ENCODE measurements around the gene KIF11. TPM values are rescaled to one million over a fixed set of nuclear protein-coding genes. Genes with fewer than 3 reads are reported as not detected.
A peak's percentile ranks its signal among the peaks of the same experiment; 100 is the strongest.
"Not testable (repeated sequence)": the region's sequence is repeated elsewhere in the genome, so short reads cannot be mapped to it uniquely, and the experiment has no call there.

KIF11 gene
- total RNA-seq, 4 donors from 2014 or later, result 0.37 to 2.4 (median 1.3) TPM

DNA sequence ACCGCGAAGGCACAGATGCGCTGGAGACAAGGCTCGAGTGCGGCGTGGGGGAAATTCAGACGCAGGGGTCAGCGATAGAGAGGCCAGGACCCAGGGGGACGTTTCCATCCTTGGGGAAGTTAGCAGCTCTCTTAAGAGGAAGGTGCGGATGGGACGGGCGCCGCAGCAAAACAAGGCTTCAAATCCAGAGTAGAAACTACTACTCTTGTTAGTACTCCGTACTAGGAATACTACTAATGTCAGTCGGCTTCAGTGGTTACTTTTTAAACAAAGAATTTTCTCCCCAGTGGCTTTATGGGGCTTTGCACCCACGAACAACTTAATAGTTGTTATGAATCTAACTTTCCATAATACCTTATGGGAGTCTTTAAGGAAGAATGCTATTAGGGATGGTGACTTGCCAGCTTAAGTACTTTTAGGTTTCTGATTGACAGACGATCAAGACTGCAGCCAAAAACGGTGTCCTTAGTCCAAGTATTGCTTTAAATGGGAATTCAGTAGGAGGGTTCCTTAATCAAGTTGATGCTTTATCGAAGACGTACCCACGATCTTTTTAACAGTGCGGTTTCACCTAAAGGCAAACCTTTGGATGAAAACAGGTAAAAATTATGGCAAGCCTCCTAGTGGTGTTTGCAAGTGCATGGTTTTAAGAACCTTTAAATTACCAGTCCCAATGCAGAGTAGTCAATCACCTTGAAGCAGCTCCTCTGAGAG, 18.2 kb upstream of the KIF11 start:
- no peaks in the 10 kb centered on the region for H3K36me3 ChIP-seq
- intact Hi-C loops (cut with DNase I; ENCODE audit: low total_unique reads) (loop anchor here (2.0 kb wide), 1 partner anchor 58 kb away; no protein-coding TSS in a partner anchor), in situ Hi-C loops (cut with MboI; ENCODE audit: low pct_ligation_motif_present in 1 of 4, low pct_unique_long_range_greater_than_20kb in 1 of 4, low sequenced_read_pairs in 3 of 4) (loop anchor here in 3 of 4 donors (5.0 to 10.0 kb wide), 2 partner anchors 57 to 60 kb away; no protein-coding TSS in a partner anchor)
- DNase-seq, result no peak
- peaks cover 5 to 37% (median 11%) of the 10 kb centered on the region in 4 donors for H3K4me1 ChIP-seq
- H3K27ac ChIP-seq, result peak overlapping the region; percentile 92 to 96 (median 94)
- 8 to 26% methylated on average over 5 to 22 of the region's 22 CpGs for WGBS, 2 donors (ENCODE audit: low coverage in 1 of 2)
- H3K9me3 ChIP-seq, result no peaks in the 10 kb centered on the region
- no peak for TF ChIP-seq POLR2AphosphoS5 (IDR thresholded peaks at IDR 0.05)
- TF ChIP-seq, protein P1, sequence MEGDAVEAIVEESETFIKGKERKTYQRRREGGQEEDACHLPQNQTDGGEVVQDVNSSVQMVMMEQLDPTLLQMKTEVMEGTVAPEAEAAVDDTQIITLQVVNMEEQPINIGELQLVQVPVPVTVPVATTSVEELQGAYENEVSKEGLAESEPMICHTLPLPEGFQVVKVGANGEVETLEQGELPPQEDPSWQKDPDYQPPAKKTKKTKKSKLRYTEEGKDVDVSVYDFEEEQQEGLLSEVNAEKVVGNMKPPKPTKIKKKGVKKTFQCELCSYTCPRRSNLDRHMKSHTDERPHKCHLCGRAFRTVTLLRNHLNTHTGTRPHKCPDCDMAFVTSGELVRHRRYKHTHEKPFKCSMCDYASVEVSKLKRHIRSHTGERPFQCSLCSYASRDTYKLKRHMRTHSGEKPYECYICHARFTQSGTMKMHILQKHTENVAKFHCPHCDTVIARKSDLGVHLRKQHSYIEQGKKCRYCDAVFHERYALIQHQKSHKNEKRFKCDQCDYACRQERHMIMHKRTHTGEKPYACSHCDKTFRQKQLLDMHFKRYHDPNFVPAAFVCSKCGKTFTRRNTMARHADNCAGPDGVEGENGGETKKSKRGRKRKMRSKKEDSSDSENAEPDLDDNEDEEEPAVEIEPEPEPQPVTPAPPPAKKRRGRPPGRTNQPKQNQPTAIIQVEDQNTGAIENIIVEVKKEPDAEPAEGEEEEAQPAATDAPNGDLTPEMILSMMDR (IDR thresholded peaks at IDR 0.05), result peak in 2 of 5 experiments; percentile 7 to 18
- H3K27me3 ChIP-seq, result no peaks in the 10 kb centered on the region
- H3K4me3 ChIP-seq, result peak overlapping the region; percentile 65 to 97 (median 76)

GRCh38 chr10:92575961-92576360, 17.0 kb upstream of the KIF11 start:
- Histone ChIP-seq H3K4me3 (no peak overlapping the region), H3K36me3 (no peaks in the 10 kb centered on the region), H3K27ac (no peak overlapping the region), H3K4me1 (peaks cover 5 to 28% (median 11%) of the 10 kb centered on the region in 4 donors), H3K9me3 (no peaks in the 10 kb centered on the region), H3K27me3 (no peaks in the 10 kb centered on the region)
- TF ChIP-seq POLR2A (IDR thresholded peaks at IDR 0.05) (no peak), POLR2AphosphoS5 (IDR thresholded peaks at IDR 0.05) (no peak), EP300 (IDR thresholded peaks at IDR 0.05; ENCODE audit: low read depth) (no peak)
- TF ChIP-seq, protein P1 (IDR thresholded peaks at IDR 0.05), result no peak
- DNase-seq, result no peak
- in situ Hi-C loops (cut with MboI; ENCODE audit: low pct_ligation_motif_present in 1 of 4, low pct_unique_long_range_greater_than_20kb in 1 of 4, low sequenced_read_pairs in 3 of 4) (loop anchor here in 2 of 4 donors (5.0 to 10.0 kb wide), 2 partner anchors 59 to 61 kb away; no protein-coding TSS in a partner anchor), intact Hi-C loops (cut with DNase I; ENCODE audit: low total_unique reads) (loop anchor here (2.0 kb wide), 1 partner anchor 59 kb away; no protein-coding TSS in a partner anchor)

DNA sequence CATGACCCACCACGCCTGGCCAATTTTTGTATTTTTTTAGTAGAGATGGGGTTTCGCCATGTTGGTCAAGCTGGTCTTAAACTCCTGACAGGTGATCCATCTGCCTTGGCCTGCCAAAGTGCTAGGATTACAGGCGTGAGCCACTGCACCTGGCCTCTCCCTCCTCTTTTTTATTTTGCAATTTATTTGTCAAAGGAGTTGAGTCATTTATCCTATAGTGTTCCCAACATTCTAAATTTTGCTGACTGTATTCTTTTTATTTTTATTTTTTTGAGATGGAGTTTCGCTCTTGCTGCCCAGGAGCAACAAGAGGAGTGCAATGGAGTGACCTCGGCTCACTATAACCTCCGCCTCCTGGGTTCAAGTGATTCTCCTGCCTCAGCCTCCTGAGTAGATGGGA, 10.6 kb upstream of the KIF11 start:
- 91% methylated on average over 5 to 6 of the region's 6 CpGs for whole genome bisulfite sequencing, 2 donors (ENCODE audit: low coverage in 1 of 2)
- H3K27ac ChIP-seq; H3K27me3 ChIP-seq; H3K36me3 ChIP-seq; DNase-seq; intact Hi-C loops (cut with DNase I; ENCODE audit: low total_unique reads); H3K9me3 ChIP-seq; H3K4me3 ChIP-seq; in situ Hi-C loops (cut with MboI; ENCODE audit: low pct_ligation_motif_present in 1 of 4, low pct_unique_long_range_greater_than_20kb in 1 of 4, low sequenced_read_pairs in 3 of 4); H3K4me1 ChIP-seq: not testable (repeated sequence)

DNA sequence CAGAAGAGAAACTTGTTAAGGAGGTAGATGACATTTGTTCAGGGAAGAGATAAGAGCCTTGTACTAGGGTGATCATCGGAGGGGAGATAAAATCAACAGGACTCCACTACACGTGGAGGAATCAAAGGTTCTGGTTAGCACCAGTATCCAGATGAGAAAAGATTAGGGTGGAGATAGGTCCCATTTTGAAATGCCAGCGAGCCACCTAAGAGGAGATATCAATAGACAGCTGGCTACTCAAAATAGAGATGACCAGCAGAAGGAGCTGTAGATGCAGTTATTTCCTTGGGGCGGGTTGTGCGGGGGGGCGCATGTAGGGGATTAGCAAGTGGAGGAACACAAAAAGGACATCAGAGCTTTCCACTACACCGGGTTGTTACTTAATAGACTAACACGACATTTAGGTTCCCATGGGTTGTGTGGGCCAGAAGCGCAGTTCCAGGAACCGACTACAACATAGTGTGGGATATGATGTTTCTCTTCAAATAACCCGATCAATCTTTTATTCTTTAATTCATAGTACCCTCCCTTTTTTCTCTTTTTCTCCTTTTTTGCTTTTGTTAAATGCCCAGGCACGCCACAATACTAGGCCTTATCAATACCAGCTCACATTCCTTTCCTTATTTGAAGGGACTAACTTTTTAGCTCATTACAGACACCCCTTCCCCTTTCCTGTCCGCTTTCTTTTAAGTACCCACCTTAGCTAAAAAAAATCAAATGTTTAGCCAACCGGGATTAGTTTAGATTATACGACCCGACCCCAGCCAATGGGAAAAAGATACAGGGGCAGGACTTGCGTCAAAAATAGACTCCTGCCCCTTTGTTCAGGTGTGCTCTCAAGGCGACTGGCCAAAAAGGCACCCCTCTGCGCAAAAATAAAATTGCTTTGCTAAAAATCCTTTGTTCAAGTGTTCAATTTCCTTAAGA, 2.0 kb upstream of the KIF11 start:
- Histone ChIP-seq H3K9me3 (no peaks in the 10 kb centered on the region), H3K4me3 (peak overlapping the region in 3 of 4 donors; percentile 61 to 86 (median 74)), H3K4me1 (peaks cover 6 to 20% (median 16%) of the 10 kb centered on the region in 4 donors), H3K27ac (peak overlapping the region; percentile 94 to 98 (median 96)), H3K36me3 (no peaks in the 10 kb centered on the region), H3K27me3 (no peaks in the 10 kb centered on the region)
- 47 to 53% methylated on average over 16 to 19 of the region's 19 CpGs for WGBS, 2 donors (ENCODE audit: low coverage in 1 of 2)
- in situ Hi-C loops (cut with MboI; ENCODE audit: low pct_ligation_motif_present in 1 of 4, low pct_unique_long_range_greater_than_20kb in 1 of 4, low sequenced_read_pairs in 3 of 4), result no loop called here
- DNase-seq, result peak; percentile 38
- intact Hi-C loops (cut with DNase I; ENCODE audit: low total_unique reads), result no loop called here
- TF ChIP-seq, protein P1 (IDR thresholded peaks at IDR 0.05), result peak in 1 of 5 experiments; percentile 8
- TF ChIP-seq POLR2AphosphoS5 (IDR thresholded peaks at IDR 0.05) (no peak), EP300 (IDR thresholded peaks at IDR 0.05; ENCODE audit: low read depth) (no peak), POLR2A (IDR thresholded peaks at IDR 0.05) (no peak)

Measured in transverse colon (tissue), 4 donors.